ENCODE measurements around the gene IRF7. TPM values are rescaled to one million over a fixed set of nuclear protein-coding genes. Genes with fewer than 3 reads are reported as not detected.

The IRF7 gene
- total RNA-seq, 1 experiment from 2014 or later, result 15.2 TPM

- H3K4me2 ChIP-seq (ENCODE audit: low read length), result no peak overlapping the region
- H3K9ac ChIP-seq (ENCODE audit: low read length), result no peak overlapping the region
- no TSS peak for BruUV-seq (replicated peaks)
- POLR2A ChIA-PET, result no interaction called here
- no peak for TF ChIP-seq SRF (IDR thresholded peaks at IDR 0.05; ENCODE audit: low read depth)
- TF ChIP-seq ATF3 (IDR thresholded peaks at IDR 0.05), result no peak
- no peak for TF ChIP-seq JUND (IDR thresholded peaks at IDR 0.05)
- TF ChIP-seq YY1 (IDR thresholded peaks at IDR 0.05; ENCODE audit: extremely low read depth, insufficient replicate concordance, low read depth, low read length), result no peak
- TF ChIP-seq ZBTB33 (IDR thresholded peaks at IDR 0.05; ENCODE audit: extremely low read depth, insufficient replicate concordance, low read length), result no peak
- no peak for TF ChIP-seq CEBPB (IDR thresholded peaks at IDR 0.05; ENCODE audit: low read depth)
- TF ChIP-seq ZFX (IDR thresholded peaks at IDR 0.05), result no peak
- TF ChIP-seq POLR2A (IDR thresholded peaks at IDR 0.05; ENCODE audit: borderline replicate concordance, extremely low read depth, insufficient read depth, insufficient read length), result no peak
- TF ChIP-seq EZH2 (IDR thresholded peaks at IDR 0.05), result no peak
- no peak for TF ChIP-seq TCF7L2 (IDR thresholded peaks at IDR 0.05; ENCODE audit: borderline replicate concordance, extremely low read depth, insufficient read depth, insufficient read length)
- no peak for TF ChIP-seq ZNF274 (IDR thresholded peaks at IDR 0.05; ENCODE audit: low read depth, low read length)
- TF ChIP-seq SP1 (IDR thresholded peaks at IDR 0.05; ENCODE audit: low read depth), result no peak
- no peak for TF ChIP-seq SIN3A (IDR thresholded peaks at IDR 0.05; ENCODE audit: low read depth)
- TF ChIP-seq ELF1 (IDR thresholded peaks at IDR 0.05; ENCODE audit: borderline replicate concordance, low read depth), result no peak
- no peak for TF ChIP-seq EGR1 (IDR thresholded peaks at IDR 0.05; ENCODE audit: low read depth)
- no peaks in the 10 kb centered on the region for H3K9me3 ChIP-seq (ENCODE audit: control insufficient read depth in 1 of 2, insufficient read depth in 1 of 2, low read depth in 1 of 2, low read length in 2 of 2)
- H3K4me1 ChIP-seq (ENCODE audit: control insufficient read depth in 1 of 2, insufficient read depth in 2 of 2, low read length in 2 of 2), result no peaks in the 10 kb centered on the region
- intact Hi-C loops (cut with micrococcal nuclease), result no loop called here
- DNase-seq (ENCODE audit: low read depth, low spot score) (no peak), ATAC-seq (no peak)
- H3K27me3 ChIP-seq (ENCODE audit: insufficient read depth, low read length), result no peaks in the 10 kb centered on the region
- H2AFZ ChIP-seq (ENCODE audit: low read depth, low read length, poor library complexity, severe bottlenecking), result no peak overlapping the region
- H3K79me2 ChIP-seq (ENCODE audit: insufficient read depth, low read length), result no peaks in the 10 kb centered on the region
- CTCF ChIA-PET, result no interaction called here
- no peaks in the 10 kb centered on the region; a peak in 1 of 4 replicates for H3K36me3 ChIP-seq (ENCODE audit: control insufficient read depth in 1 of 2, insufficient read depth in 2 of 2, low read length in 2 of 2)
- no peaks in the 10 kb centered on the region for H3K9me2 ChIP-seq (ENCODE audit: insufficient read depth)
- RAD21 ChIA-PET (ENCODE audit: low non-redundant PET in 1 of 2, low total read pairs in 2 of 2, uncharacterized antibody in 2 of 2, unreplicated experiment in 2 of 2), result no interaction called here
- H3K4me3 ChIP-seq (replicated peaks in 1 of 2; ENCODE audit: low read depth in 1 of 2, low read length in 2 of 2), result no peak overlapping the region
- H4K20me1 ChIP-seq (ENCODE audit: insufficient read depth), result no peaks in the 10 kb centered on the region
- H3K27ac ChIP-seq (ENCODE audit: low read depth, low read length), result no peak overlapping the region
These were observed 28.3 kb upstream of the IRF7 start for GRCh38 chr11:643849-644738.
